ENCODE data around the gene OR8B12.

OR8B12 gene

GRCh38 chr11:124551189-124551588, 7.7 kb upstream of the OR8B12 start:
- Histone ChIP-seq H3K36me3 (ENCODE audit: insufficient read depth, insufficient read length, low read length) (no peaks in the 10 kb centered on the region), H3K4me1 (ENCODE audit: insufficient read depth, insufficient read length) (no peaks in the 10 kb centered on the region), H3K9me3 (ENCODE audit: insufficient read depth, low read length) (no peaks in the 10 kb centered on the region), H3K27me3 (ENCODE audit: insufficient read depth, insufficient read length) (no peaks in the 10 kb centered on the region), H3K9ac (ENCODE audit: insufficient read length, low read depth) (no peak overlapping the region), H3K4me3 (ENCODE audit: insufficient read length, low read depth) (no peak overlapping the region)
- TF ChIP-seq SUZ12 (IDR thresholded peaks at IDR 0.05; ENCODE audit: extremely low read depth, insufficient read depth, insufficient read length) (no peak), ZNF274 (IDR thresholded peaks at IDR 0.05; ENCODE audit: low read depth, low read length) (no peak), YY1 (IDR thresholded peaks at IDR 0.05; ENCODE audit: insufficient read depth, insufficient read length) (no peak)
- DNase-seq (ENCODE audit: low read depth, low spot score): no peak

DNA sequence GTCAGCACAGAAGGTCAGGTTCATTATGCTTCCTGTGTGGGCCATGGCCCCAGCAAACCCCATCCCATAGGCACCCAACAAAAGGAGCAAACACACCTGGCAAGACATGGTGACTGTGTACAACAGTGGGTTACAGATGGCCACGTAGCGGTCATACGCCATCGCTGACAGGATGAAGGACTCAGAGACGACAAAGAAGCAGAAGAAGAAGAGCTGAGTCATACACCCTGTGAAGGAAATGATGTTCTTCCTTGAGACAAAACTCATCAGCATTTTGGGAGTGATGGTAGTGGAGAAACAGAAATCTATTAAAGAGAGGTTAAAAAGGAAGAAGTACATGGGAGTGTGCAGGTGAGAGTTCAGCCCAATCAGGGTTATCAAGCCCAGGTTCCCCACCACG, 309 bp downstream of the OR8B12 start:
- Histone ChIP-seq H3K36me3 (ENCODE audit: insufficient read depth, insufficient read length, low read length) (no peaks in the 10 kb centered on the region), H3K4me1 (ENCODE audit: insufficient read depth, insufficient read length) (no peaks in the 10 kb centered on the region), H3K4me3 (ENCODE audit: insufficient read length, low read depth) (no peak overlapping the region), H3K9me3 (ENCODE audit: insufficient read depth, low read length) (no peaks in the 10 kb centered on the region), H3K9ac (ENCODE audit: insufficient read length, low read depth) (no peak overlapping the region), H3K27me3 (ENCODE audit: insufficient read depth, insufficient read length) (no peaks in the 10 kb centered on the region)
- DNase-seq (ENCODE audit: low read depth, low spot score): no peak
- TF ChIP-seq SUZ12 (IDR thresholded peaks at IDR 0.05; ENCODE audit: extremely low read depth, insufficient read depth, insufficient read length): no peak

GRCh38 chr11:124541204-124541603, 2.2 kb downstream of the OR8B12 start:
- TF ChIP-seq ZNF274 (IDR thresholded peaks at IDR 0.05; ENCODE audit: low read depth, low read length): no peak
- no peak for TF ChIP-seq YY1 (IDR thresholded peaks at IDR 0.05; ENCODE audit: insufficient read depth, insufficient read length)
- TF ChIP-seq SUZ12 (IDR thresholded peaks at IDR 0.05; ENCODE audit: extremely low read depth, insufficient read depth, insufficient read length): no peak
- H3K4me1 ChIP-seq (ENCODE audit: insufficient read depth, insufficient read length): no peaks in the 10 kb centered on the region
- no peaks in the 10 kb centered on the region for H3K36me3 ChIP-seq (ENCODE audit: insufficient read depth, insufficient read length, low read length)
- no peaks in the 10 kb centered on the region for H3K9me3 ChIP-seq (ENCODE audit: insufficient read depth, low read length)
- H3K4me3 ChIP-seq (ENCODE audit: insufficient read length, low read depth): no peak overlapping the region
- no peak for DNase-seq (ENCODE audit: low read depth, low spot score)
- no peaks in the 10 kb centered on the region for H3K27me3 ChIP-seq (ENCODE audit: insufficient read depth, insufficient read length)
- no peak overlapping the region for H3K9ac ChIP-seq (ENCODE audit: insufficient read length, low read depth)

GRCh38 chr11:124538019-124538418, 5.4 kb downstream of the OR8B12 start:
- H3K36me3 ChIP-seq (ENCODE audit: insufficient read depth, insufficient read length, low read length): no peaks in the 10 kb centered on the region
- no peaks in the 10 kb centered on the region for H3K4me1 ChIP-seq (ENCODE audit: insufficient read depth, insufficient read length)
- no peak overlapping the region for H3K4me3 ChIP-seq (ENCODE audit: insufficient read length, low read depth)
- no peaks in the 10 kb centered on the region for H3K27me3 ChIP-seq (ENCODE audit: insufficient read depth, insufficient read length)
- H3K9me3 ChIP-seq (ENCODE audit: insufficient read depth, low read length): no peaks in the 10 kb centered on the region
- TF ChIP-seq ZNF274 (IDR thresholded peaks at IDR 0.05; ENCODE audit: low read depth, low read length) (no peak), YY1 (IDR thresholded peaks at IDR 0.05; ENCODE audit: insufficient read depth, insufficient read length) (no peak)
- DNase-seq (ENCODE audit: low read depth, low spot score): no peak
- no peak overlapping the region for H3K9ac ChIP-seq (ENCODE audit: insufficient read length, low read depth)

GRCh38 chr11:124536520-124536919, 6.9 kb downstream of the OR8B12 start:
- peak; percentile 9 for DNase-seq (ENCODE audit: low read depth, low spot score)
- no peaks in the 10 kb centered on the region for H3K4me1 ChIP-seq (ENCODE audit: insufficient read depth, insufficient read length)
- H3K4me3 ChIP-seq (ENCODE audit: insufficient read length, low read depth): no peak overlapping the region
- no peak for TF ChIP-seq YY1 (IDR thresholded peaks at IDR 0.05; ENCODE audit: insufficient read depth, insufficient read length)
- TF ChIP-seq SUZ12 (IDR thresholded peaks at IDR 0.05; ENCODE audit: extremely low read depth, insufficient read depth, insufficient read length): no peak
- TF ChIP-seq ZNF274 (IDR thresholded peaks at IDR 0.05; ENCODE audit: low read depth, low read length): no peak
- no peaks in the 10 kb centered on the region for H3K27me3 ChIP-seq (ENCODE audit: insufficient read depth, insufficient read length)
- H3K36me3 ChIP-seq (ENCODE audit: insufficient read depth, insufficient read length, low read length): no peaks in the 10 kb centered on the region
- no peaks in the 10 kb centered on the region for H3K9me3 ChIP-seq (ENCODE audit: insufficient read depth, low read length)
- H3K9ac ChIP-seq (ENCODE audit: insufficient read length, low read depth): no peak overlapping the region

- Histone ChIP-seq H3K9me3 (ENCODE audit: insufficient read depth, low read length) (no peaks in the 10 kb centered on the region), H3K4me1 (ENCODE audit: insufficient read depth, insufficient read length) (no peaks in the 10 kb centered on the region), H3K9ac (ENCODE audit: insufficient read length, low read depth) (no peak overlapping the region), H3K36me3 (ENCODE audit: insufficient read depth, insufficient read length, low read length) (no peaks in the 10 kb centered on the region), H3K27me3 (ENCODE audit: insufficient read depth, insufficient read length) (no peaks in the 10 kb centered on the region), H3K4me3 (ENCODE audit: insufficient read length, low read depth) (no peak overlapping the region)
- no peak for DNase-seq (ENCODE audit: low read depth, low spot score)
- TF ChIP-seq ZNF274 (IDR thresholded peaks at IDR 0.05; ENCODE audit: low read depth, low read length): no peak
- no peak for TF ChIP-seq SUZ12 (IDR thresholded peaks at IDR 0.05; ENCODE audit: extremely low read depth, insufficient read depth, insufficient read length)
- no peak for TF ChIP-seq YY1 (IDR thresholded peaks at IDR 0.05; ENCODE audit: insufficient read depth, insufficient read length)
Observed at GRCh38 chr11:124535552-124536232, 7.8 kb downstream of the OR8B12 start.

DNA sequence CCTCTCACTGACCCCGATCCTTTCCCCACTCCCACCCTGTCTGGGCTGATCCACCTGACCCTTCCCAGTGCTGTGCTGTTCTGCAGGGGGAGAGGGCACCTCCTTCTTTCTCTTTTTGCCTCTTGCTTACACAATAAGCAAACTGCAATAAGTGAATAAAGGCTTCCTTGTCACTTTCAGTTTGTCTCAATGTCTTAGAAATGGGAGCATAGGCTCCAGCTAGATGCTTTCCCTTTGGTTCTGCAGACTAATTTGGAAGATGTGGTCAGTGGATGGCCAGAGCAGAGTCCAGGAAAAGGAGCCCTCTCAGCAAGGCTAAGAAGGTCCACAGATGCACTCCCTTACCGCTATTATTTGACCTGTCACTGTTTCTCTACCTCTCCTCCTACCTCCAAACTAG, 9.4 kb downstream of the OR8B12 start:
- TF ChIP-seq YY1 (IDR thresholded peaks at IDR 0.05; ENCODE audit: insufficient read depth, insufficient read length) (no peak), SUZ12 (IDR thresholded peaks at IDR 0.05; ENCODE audit: extremely low read depth, insufficient read depth, insufficient read length) (no peak), ZNF274 (IDR thresholded peaks at IDR 0.05; ENCODE audit: low read depth, low read length) (no peak)
- Histone ChIP-seq H3K9me3 (ENCODE audit: insufficient read depth, low read length) (no peaks in the 10 kb centered on the region), H3K27me3 (ENCODE audit: insufficient read depth, insufficient read length) (no peaks in the 10 kb centered on the region), H3K4me1 (ENCODE audit: insufficient read depth, insufficient read length) (no peaks in the 10 kb centered on the region), H3K9ac (ENCODE audit: insufficient read length, low read depth) (no peak overlapping the region), H3K36me3 (ENCODE audit: insufficient read depth, insufficient read length, low read length) (no peaks in the 10 kb centered on the region), H3K4me3 (ENCODE audit: insufficient read length, low read depth) (no peak overlapping the region)
- DNase-seq (ENCODE audit: low read depth, low spot score): no peak

All from NT2/D1 (cell line).